K562 (cell line): ENCODE results near the gene FRAT2. TPM values are rescaled to one million over a fixed set of nuclear protein-coding genes. Genes with fewer than 3 reads are reported as not detected.

Experiments used
- CCNT2 ChIP-seq: IDR thresholded peaks from 2 replicates; pipeline ENCODE4 v1.6.1; 2011; ENCODE audit warnings: borderline replicate concordance, low read depth, mild to moderate bottlenecking, moderate library complexity, mixed read lengths, low read length; ENCODE audit not compliant: insufficient read length; ENCODE audit errors: extremely low read depth
- ELF2 ChIP-seq: fragments of 250-450 bp; sonication (Bioruptor Pico); IDR thresholded peaks from 2 replicates; pipeline ENCODE4 v1.5.0; 2021; ENCODE audit warnings: mild to moderate bottlenecking
- FOSL1 ChIP-seq: fragments of 200-800 bp; sonication (Bioruptor generic); conservative IDR thresholded peaks from 2 replicates; pipeline ENCODE4 v1.6.1; 2016; ENCODE audit warnings: missing genetic modification characterization, missing compliant biosample characterization
- FOXJ2 ChIP-seq: fragments of 200-800 bp; sonication (Bioruptor generic); IDR thresholded peaks from 2 replicates; pipeline ENCODE4 v1.6.1; 2016; ENCODE audit warnings: missing genetic modification characterization, missing compliant biosample characterization
- GTF2E2 ChIP-seq: fragments of 200-800 bp; sonication (Bioruptor generic); IDR thresholded peaks from 2 replicates; pipeline ENCODE4 v1.6.1; 2016; ENCODE audit warnings: missing genetic modification characterization, missing compliant biosample characterization
- L3MBTL2 ChIP-seq: fragments of 450-650 bp; IDR thresholded peaks from 2 replicates; pipeline ENCODE4 v1.6.1; 2016; ENCODE audit warnings: mild to moderate bottlenecking, moderate library complexity
- MAFK ChIP-seq: IDR thresholded peaks from 2 replicates; pipeline ENCODE4 v1.6.1; 2011; ENCODE audit warnings: low read length, improper control_type of control experiment
- NCOR1 ChIP-seq: fragments of 450-650 bp; IDR thresholded peaks from 2 replicates; pipeline ENCODE4 v1.6.1; 2016; ENCODE audit warnings: mild to moderate bottlenecking, moderate library complexity
- NUFIP1 ChIP-seq: fragments of 450-650 bp; IDR thresholded peaks from 2 replicates; pipeline ENCODE4 v1.6.1; 2018; ENCODE audit not compliant: partially characterized antibody
- PHF20 ChIP-seq: fragments of 450-650 bp; IDR thresholded peaks from 2 replicates; pipeline ENCODE4 v1.6.1; 2018; ENCODE audit not compliant: partially characterized antibody
- RBM22 ChIP-seq: fragments of 200-400 bp; formaldehyde crosslinking; IDR thresholded peaks from 2 replicates; pipeline ENCODE4 v1.6.1; 2018; ENCODE audit warnings: low read length, low read depth; ENCODE audit not compliant: poor library complexity, severe bottlenecking
- SIN3B ChIP-seq: fragments of 450-650 bp; IDR thresholded peaks from 2 replicates; pipeline ENCODE4 v1.6.1; 2017; ENCODE audit warnings: low read depth, mild to moderate bottlenecking, moderate library complexity
- SMARCA5 ChIP-seq: fragments of 450-650 bp; IDR thresholded peaks from 2 replicates; pipeline ENCODE4 v1.6.1; 2016
- SMC3 ChIP-seq: conservative IDR thresholded peaks from 2 replicates; pipeline ENCODE4 v1.6.1; 2011; ENCODE audit warnings: low read depth, low read length, improper control_type of control experiment; ENCODE audit not compliant: insufficient read depth
- SREBF1 ChIP-seq: fragments of 150-350 bp; IDR thresholded peaks from 2 replicates; pipeline ENCODE4 v1.6.1; 2014; ENCODE audit warnings: antibody characterized with exemption, low read depth, low read length, borderline replicate concordance
- SUPT5H ChIP-seq: fragments of 450-650 bp; IDR thresholded peaks from 2 replicates; pipeline ENCODE4 v1.6.1; 2016
- TOE1 ChIP-seq, 2 experiments: fragments of 450-650 bp in 1 of 2; sonication (generic) in 1 of 2; formaldehyde crosslinking in 1 of 2; IDR thresholded peaks; 2 replicates each; pipeline versions ENCODE4 v1.7.1 to v1.8.0; 2016 to 2022; ENCODE audit warnings: borderline replicate concordance in 2 of 2, mild to moderate bottlenecking in 2 of 2, antibody characterized with exemption in 1 of 2, inconsistent platforms in 1 of 2, low read depth in 1 of 2, missing genetic modification reagents in 1 of 2, moderate library complexity in 1 of 2
- YY1 ChIP-seq, 3 experiments: IDR thresholded peaks; 2 replicates each; pipeline ENCODE4 v1.6.1; 2011; ENCODE audit warnings: low read length in 2 of 3, mild to moderate bottlenecking in 2 of 3, moderate library complexity in 2 of 3, borderline replicate concordance in 1 of 3, control low read depth in 1 of 3, low read depth in 1 of 3; ENCODE audit not compliant: insufficient read depth in 3 of 3, insufficient replicate concordance in 2 of 3, control insufficient read depth in 1 of 3, insufficient read length in 1 of 3; ENCODE audit errors: extremely low read depth in 1 of 3
- ZBTB26 ChIP-seq: fragments of 450-650 bp; formaldehyde crosslinking; IDR thresholded peaks from 2 replicates; pipeline ENCODE4 v1.4.0; 2022; ENCODE audit warnings: missing genetic modification characterization
- ZFX ChIP-seq: sonication (generic); formaldehyde crosslinking; IDR thresholded peaks from 2 replicates; pipeline ENCODE4 v1.8.0; 2022; ENCODE audit warnings: mild to moderate bottlenecking, missing genetic modification reagents, moderate library complexity
- ZNF12 ChIP-seq: sonication (generic); formaldehyde crosslinking; IDR thresholded peaks from 2 replicates; pipeline ENCODE4 v1.4.0; 2020; ENCODE audit warnings: mild to moderate bottlenecking, missing genetic modification reagents
- ZNF384 ChIP-seq: IDR thresholded peaks from 2 replicates; pipeline ENCODE4 v1.6.1; 2012; ENCODE audit warnings: low read depth, low read length, improper control_type of control experiment
- ZNF431 ChIP-seq: sonication (generic); formaldehyde crosslinking; IDR thresholded peaks from 2 replicates; pipeline ENCODE4 v1.8.0; 2022; ENCODE audit warnings: mild to moderate bottlenecking, missing genetic modification reagents
- ZZZ3 ChIP-seq: fragments of 450-650 bp; IDR thresholded peaks from 2 replicates; pipeline ENCODE4 v1.6.1; 2016; ENCODE audit warnings: antibody characterized with exemption, mild to moderate bottlenecking, moderate library complexity
- polyA plus RNA-seq, 8 experiments: library from polyadenylated mRNA; depleted of rRNA in 4 of 8; stranded (reverse) in 5 of 8; unstranded in 3 of 8; fragments of >200 nt; fragmentation: Nextera tagmentation in 2 of 8; fragmentation: Illumina TruSeq in 1 of 8; extraction: Ambion mirVana in 2 of 8; extraction: Trizol in 1 of 8; gene quantifications; 2 replicates each; pipeline versions ENCODE4 v1.2.1 to v1.2.3, GENCODE V29; 2011 to 2014; ENCODE audit warnings: inconsistent platforms in 1 of 8, missing spikeins in 1 of 8
- total RNA-seq, 7 experiments: library from RNA; depleted of rRNA in 6 of 7; stranded (reverse); fragments of >200 nt in 6 of 7; fragmentation: Illumina TruSeq in 2 of 7; extraction: Trizol in 2 of 7; gene quantifications; 2 replicates each; pipeline versions ENCODE4 v1.2.1 to v1.2.3, GENCODE V29; 2011 to 2021; ENCODE audit warnings: low replicate concordance in 1 of 7
- TF ChIP-seq, protein P1 (sequence below): sonication (generic); IDR thresholded peaks from 2 replicates; pipeline ENCODE4 v1.6.1; 2016
- TF ChIP-seq, protein P2 (sequence below): fragments of 450-650 bp; IDR thresholded peaks from 2 replicates; pipeline ENCODE4 v1.6.1; 2016; ENCODE audit warnings: antibody characterized with exemption

Gene FRAT2
- total and polyA plus RNA-seq, 9 of the 15 experiments (the other 6 are each of a cell fraction or from before 2014, with no cell fraction given), result 4.3 to 31.7 (median 19.5) TPM

- TF ChIP-seq SREBF1, result peak; percentile 79
- TF ChIP-seq SUPT5H, result peak; percentile 64
- no peak for TF ChIP-seq ZBTB26
- no peak for TF ChIP-seq SMARCA5
- TF ChIP-seq FOSL1 (tag), result no peak; the same call in 1 of the 2 replicates
- TF ChIP-seq SIN3B, result 0 out of 2 replicates have a peak, but pooled peaks have one; percentile 18
- no peak for TF ChIP-seq GTF2E2 (tag)
- TF ChIP-seq ZNF384, result no peak
- peak; percentile 77; the same call in 1 of the 2 replicates for TF ChIP-seq FOXJ2 (tag)
- no peak for TF ChIP-seq MAFK
- TF ChIP-seq L3MBTL2, result peak; percentile 80
- TF ChIP-seq ZNF12, result 0 out of 2 replicates have a peak, but pooled peaks have one; percentile 40
- peak; percentile 73 for TF ChIP-seq NUFIP1
- TF ChIP-seq PHF20, result no peak
- peak; percentile 59 for TF ChIP-seq CCNT2
- TF ChIP-seq NCOR1, result peak; percentile 34
- TF ChIP-seq YY1 (IDR thresholded peaks at IDR 0.05; ENCODE audit: borderline replicate concordance in 1 of 3, control insufficient read depth in 1 of 3, extremely low read depth in 1 of 3, insufficient read depth in 3 of 3, insufficient read length in 1 of 3, insufficient replicate concordance in 2 of 3, low read depth in 1 of 3, low read length in 2 of 3), result no peak
- TF ChIP-seq, protein P1, sequence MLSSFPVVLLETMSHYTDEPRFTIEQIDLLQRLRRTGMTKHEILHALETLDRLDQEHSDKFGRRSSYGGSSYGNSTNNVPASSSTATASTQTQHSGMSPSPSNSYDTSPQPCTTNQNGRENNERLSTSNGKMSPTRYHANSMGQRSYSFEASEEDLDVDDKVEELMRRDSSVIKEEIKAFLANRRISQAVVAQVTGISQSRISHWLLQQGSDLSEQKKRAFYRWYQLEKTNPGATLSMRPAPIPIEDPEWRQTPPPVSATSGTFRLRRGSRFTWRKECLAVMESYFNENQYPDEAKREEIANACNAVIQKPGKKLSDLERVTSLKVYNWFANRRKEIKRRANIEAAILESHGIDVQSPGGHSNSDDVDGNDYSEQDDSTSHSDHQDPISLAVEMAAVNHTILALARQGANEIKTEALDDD, result no peak
- TF ChIP-seq ZFX (CRISPR knock-in tag), result peak; percentile 73
- TF ChIP-seq TOE1 (IDR thresholded peaks at IDR 0.05; ENCODE audit: borderline replicate concordance), result no peak
- TF ChIP-seq TOE1 (CRISPR knock-in tag; IDR thresholded peaks at IDR 0.05; ENCODE audit: borderline replicate concordance, low read depth), result peak; percentile 69; the same call in 1 of the 2 replicates
- no peak for TF ChIP-seq SMC3
- peak; percentile 68 for TF ChIP-seq ELF2 (CRISPR knock-in tag)
- TF ChIP-seq ZNF431, result no peak
- no peak for TF ChIP-seq ZZZ3
- no peak for TF ChIP-seq RBM22
- TF ChIP-seq, protein P2, sequence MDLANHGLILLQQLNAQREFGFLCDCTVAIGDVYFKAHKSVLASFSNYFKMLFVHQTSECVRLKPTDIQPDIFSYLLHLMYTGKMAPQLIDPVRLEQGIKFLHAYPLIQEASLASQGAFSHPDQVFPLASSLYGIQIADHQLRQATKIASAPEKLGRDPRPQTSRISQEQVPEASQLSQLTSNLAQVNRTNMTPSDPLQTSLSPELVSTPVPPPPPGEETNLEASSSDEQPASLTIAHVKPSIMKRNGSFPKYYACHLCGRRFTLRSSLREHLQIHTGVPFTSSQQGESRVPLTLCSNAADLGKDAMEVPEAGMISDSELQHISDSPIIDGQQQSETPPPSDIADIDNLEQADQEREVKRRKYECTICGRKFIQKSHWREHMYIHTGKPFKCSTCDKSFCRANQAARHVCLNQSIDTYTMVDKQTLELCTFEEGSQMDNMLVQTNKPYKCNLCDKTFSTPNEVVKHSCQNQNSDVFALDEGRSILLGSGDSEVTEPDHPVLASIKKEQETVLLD, result no peak
Measured at GRCh38 chr10:97334370-97335175, at the start of gene FRAT2 (continued).
